Activated CD4-positive, alpha-beta T cell treated with anti-CD3 and anti-CD28 coated beads for 4 hours (primary cell): ENCODE data around the gene YBX3.

Experiments used
- DNase-seq, 2 donors: peaks; one replicate each; pipeline ENCODE4 v3.0.0-alpha.2; 2020

Gene YBX3

GRCh38 chr12:10721651-10722501 is 1.2 kb downstream of the YBX3 start:
- DNase-seq, result peak; percentile 36

DNA sequence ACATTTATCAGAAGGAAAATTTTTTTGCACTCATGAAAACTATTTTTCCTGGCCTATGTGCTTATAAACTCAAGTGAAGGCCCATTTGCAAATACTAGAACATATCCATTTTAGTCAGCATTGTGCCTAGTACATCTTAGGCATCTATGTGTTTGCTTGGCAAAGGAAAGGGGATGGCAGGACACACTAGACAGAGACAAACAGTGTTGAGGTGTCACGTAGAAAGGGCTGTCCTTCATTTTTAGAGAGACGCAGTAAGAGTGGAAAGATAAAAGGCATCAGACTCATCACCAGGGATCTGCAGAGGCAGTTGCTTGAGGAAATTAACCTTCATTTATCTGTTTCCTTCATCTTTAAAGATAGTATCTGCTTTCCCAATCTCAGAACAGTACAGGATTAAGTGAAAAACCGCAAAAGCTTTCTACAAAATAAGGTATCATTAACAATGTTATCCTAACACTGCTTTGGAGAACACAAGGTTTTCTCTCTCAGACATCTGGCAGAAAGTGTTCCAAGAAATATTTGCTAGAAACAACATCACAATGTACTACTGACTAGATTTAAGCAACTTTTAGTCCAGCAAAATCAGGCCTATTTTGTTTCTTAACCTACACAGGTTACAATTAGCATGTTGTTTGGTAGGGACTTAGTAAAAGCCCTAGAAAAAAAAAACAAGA is 2.0 kb downstream of the YBX3 start:
- no peak for DNase-seq

DNA sequence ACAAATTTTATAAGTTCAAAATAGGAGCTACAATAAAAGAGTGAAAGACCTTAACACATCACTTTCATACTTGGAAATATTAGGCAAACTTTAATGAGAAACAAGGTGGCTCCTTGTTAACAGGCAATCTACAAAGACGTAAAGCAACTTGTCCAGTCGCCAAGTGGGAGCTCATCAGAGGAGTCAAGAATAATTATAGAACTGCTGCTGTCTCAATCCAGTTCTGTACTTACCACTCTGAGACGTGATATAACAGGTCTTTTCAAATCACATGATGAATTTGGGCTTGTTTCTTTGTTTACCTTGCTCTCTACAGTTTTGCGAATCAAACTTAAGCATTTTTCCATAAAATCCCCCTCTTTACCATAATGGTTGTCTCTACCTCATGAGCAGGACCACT is 3.6 kb downstream of the YBX3 start:
- DNase-seq, result no peak

- no peak for DNase-seq
Measured at GRCh38 chr12:10718279-10718821, 4.8 kb downstream of the YBX3 start.

DNA sequence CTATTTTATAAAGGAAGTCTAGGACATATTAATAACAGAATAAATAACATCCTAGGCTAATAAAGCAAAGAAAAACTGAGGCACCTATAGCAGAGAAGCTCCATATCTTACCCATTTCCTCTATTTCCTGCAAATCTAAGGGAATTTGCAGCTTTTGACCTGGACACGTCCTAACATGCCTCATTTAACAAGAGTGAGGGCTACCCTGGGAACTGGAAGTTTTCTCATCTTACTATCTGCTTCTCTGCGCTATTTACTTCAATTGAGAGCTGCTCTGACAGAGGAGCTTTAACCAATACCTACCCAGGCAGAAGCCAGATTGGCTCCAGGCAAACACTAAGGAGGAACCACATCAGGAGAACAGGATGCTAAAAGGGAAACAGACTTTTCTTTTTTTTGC is 5.7 kb downstream of the YBX3 start:
- no peak for DNase-seq

- no peak for DNase-seq
Measured at GRCh38 chr12:10716704-10717315, 6.3 kb downstream of the YBX3 start.

GRCh38 chr12:10716277-10716676 is 6.8 kb downstream of the YBX3 start:
- no peak for DNase-seq

DNA sequence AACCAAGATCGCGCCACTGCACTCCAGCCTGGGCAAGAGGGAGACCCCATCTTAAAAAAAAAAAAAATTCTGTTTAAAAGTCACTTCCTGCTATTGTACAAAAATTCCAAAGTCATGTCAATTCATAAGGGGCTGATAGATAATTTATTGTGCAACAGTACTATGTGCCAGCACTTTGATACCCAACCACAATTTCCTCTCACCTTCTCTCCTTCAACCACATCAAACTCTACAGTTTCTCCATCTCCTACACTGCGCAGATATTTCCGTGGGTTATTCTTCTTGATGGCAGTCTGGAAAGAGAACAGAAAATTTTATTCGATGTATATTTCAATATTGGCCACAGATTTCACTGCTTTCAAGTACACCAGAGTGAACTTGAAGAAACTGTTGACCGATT is 7.6 kb downstream of the YBX3 start:
- peak; percentile 3 to 4 for DNase-seq

DNA sequence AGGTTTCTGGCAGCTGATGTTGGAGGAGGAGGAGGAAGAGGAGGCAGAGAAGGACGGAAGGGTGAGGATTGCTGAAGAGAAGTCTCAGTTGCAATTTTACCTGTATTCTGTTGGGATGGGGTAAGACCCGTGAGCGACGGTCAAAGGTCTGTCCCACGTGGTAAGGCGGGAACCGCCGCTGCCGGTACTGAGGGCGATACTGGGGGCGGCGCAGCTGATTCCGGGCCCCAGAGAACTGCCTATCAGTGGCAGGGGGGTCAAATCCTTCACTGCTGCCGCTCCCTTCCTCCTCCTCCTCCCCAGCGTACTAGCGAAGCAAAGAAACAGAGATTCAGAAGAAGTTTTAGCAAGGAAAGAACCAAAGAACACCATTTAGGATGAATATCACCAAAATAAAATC is 13.3 kb downstream of the YBX3 start:
- DNase-seq, result no peak

- DNase-seq, result no peak
Measured at GRCh38 chr12:10708862-10709261, 14.3 kb downstream of the YBX3 start.

GRCh38 chr12:10705655-10706054 is 17.5 kb downstream of the YBX3 start:
- DNase-seq, result no peak

GRCh38 chr12:10701843-10702242 is 21.3 kb downstream of the YBX3 start:
- DNase-seq, result no peak

DNA sequence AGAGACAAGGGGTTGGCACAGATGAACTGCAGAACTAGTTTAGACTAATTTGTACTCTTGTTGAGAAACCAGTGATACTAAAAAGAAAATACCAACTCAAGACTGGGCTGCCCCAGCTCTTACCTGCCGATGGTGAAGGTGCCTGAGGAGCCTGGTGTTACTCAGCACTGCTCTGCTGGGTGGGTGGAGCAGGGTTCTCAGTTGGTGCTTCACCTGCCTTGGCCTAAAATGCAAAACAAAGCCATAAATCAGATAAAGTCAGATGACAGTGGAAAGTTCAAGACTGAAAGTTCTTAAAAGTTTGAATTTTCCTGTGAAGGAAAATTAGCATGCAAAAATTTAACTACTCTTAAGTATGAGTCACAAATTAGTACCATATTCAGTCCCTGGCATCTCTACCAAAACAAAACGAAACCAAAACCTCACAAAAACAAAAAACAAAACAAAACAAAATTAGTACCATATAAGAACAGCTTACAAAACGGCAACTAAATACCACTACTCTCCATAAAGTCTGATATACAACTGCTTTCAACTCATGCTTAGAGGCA is 21.9 kb downstream of the YBX3 start:
- DNase-seq, result peak; percentile 30 to 36

DNA sequence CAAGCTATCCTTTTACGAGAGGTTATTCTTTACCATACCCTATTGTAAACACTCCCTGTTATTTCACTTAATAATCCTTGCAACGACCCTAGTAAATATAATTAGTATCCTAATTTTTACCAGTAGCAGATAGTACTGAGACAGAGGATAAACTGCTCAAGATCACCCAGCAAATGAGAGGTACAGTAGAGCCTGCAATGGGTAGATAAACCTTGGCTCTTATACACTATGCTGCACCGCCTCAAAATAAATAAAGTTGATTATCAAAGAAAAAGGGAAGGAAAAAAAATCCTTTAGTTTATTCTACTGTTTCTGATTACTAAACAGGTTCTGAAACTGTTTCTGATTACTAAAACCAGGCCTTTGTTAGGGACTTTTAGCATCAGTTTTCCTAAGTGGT is 22.5 kb downstream of the YBX3 start:
- no peak for DNase-seq

GRCh38 chr12:10697862-10698261 is 25.3 kb downstream of the YBX3 start:
- no peak for DNase-seq

DNA sequence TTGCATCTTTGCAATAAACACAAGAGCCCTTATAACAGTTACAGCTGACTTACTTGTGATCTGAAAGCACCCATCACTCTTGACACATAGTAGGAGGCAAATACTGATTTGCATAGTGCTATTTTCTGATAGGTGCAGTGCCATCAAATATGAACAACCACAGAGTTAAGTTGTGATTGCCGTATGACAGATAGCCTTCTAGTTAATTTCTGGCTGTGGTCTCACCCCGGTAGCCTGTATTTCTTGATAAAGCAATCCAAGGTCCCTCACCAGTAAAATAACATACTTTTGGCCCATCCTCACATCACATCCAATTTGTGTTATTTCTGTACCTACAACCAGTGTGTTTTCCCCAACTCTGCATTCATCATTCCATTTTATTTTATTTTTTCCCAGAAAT is 26.0 kb downstream of the YBX3 start:
- no peak for DNase-seq

- DNase-seq, result no peak
Measured at GRCh38 chr12:10690906-10691305, 32.2 kb downstream of the YBX3 start.

- no peak for DNase-seq
Measured at GRCh38 chr12:10689146-10689545, 34.0 kb downstream of the YBX3 start.

DNA sequence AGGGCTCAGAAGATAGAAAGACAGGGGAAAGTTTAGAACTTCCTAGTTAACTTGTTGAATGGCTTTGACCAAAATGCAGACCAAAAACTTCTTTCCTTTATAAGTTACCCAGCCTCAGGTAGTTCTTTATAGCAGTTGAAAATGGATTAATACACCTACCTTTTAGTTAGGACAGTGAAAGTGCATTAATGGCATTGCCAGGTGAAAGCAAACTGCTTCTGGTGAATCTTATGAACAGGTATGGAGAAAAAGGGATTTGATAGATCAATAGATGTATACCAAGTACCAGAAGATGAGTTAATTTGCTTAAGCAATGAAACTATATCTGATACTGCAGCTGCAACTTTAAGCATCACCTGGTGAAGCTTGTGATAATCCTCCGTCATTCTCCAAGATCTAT is 35.1 kb downstream of the YBX3 start:
- no peak for DNase-seq

DNA sequence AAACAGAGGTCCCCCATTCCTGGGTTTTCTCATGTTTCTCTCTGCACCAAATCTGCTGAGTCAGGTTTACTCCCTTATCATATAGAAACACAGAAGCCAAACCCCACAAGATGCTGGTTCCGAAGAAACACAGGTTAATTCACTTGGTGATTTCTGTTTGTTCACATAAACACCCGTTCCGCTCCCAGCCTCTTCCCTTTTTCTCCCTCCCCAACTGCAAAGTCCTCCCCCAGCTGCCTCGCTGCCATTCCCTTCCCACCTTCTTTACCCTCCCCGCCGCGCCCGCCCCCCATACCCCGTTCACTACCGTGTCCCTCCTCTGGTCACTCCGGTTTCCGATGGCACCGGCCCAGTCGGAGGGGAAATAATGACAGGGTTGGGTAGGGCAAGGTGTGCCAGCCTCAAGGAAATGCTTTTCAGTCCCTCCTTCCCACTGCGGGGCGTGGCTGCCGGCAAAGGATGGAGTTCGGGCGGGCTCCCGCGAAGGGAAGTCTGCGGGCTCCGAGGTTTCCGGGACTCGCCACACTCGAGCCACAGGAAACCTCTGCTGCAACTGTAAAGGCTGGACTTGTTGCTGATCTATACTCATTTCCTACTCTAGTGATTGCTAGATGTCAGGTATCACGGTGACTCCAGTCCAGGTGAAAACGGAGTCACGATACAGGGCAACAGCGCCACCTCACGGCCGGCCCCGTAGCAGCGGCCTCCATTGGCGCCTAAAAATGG is 49.3 kb downstream of the YBX3 start, which contains the start of gene STYK1:
STYK1 (minus strand) TSS at position 394 of the 726 bp plus-strand sequence. CDS start 39,434 bp downstream, outside the sequence.
- peak; percentile 43 to 60 for DNase-seq

DNA sequence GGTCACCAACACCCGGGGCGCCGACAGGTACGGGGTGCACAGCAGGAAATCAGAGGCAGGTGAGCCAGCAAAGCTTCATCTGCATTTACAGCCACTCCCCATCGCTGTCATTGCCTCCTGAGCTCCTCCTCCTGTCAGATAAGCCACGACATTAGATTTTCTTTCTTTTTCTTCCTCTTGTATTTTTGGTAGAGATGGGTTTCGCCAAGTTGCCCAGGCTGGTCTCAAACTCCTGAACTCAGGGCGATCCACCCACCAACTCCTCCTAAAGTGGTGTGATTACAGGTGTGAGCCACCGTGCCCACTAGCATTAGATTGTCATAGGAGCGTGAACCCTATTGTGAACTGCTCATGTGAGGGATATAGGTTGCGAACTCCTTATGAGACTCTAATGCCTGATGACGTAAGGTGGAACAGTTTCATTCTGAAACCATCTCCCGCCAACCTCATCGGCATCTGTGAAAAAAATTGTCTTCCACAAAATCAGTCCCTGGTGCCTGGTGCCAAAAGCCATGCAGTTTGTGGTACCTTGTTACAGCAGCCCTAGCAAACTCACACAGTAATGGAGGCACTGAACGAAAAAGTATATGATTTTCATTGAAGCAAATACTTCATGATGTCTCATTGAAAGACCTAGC is 50.8 kb downstream of the YBX3 start:
- DNase-seq, result no peak

GRCh38 chr12:10669533-10669932 is 53.6 kb downstream of the YBX3 start:
- no peak for DNase-seq
